H1 (cell line): Measurements from ENCODE around the gene MMGT1. TPM values are rescaled to one million over a fixed set of nuclear protein-coding genes. Genes with fewer than 3 reads are reported as not detected.

Source experiments
- POU5F1 ChIP-seq: IDR thresholded peaks from 2 replicates; pipeline ENCODE4 v1.6.1; 2011; ENCODE audit warnings: low read depth, mild to moderate bottlenecking, low read length, moderate library complexity
- SIRT6 ChIP-seq: IDR thresholded peaks from one replicate; pipeline ENCODE4 v1.7.1; 2012; ENCODE audit warnings: low read length, inconsistent platforms
- polyA plus RNA-seq, 7 experiments: library from polyadenylated mRNA; depleted of rRNA in 3 of 7; stranded (reverse) in 5 of 7; unstranded in 2 of 7; fragments of >200 nt in 5 of 7; fragments of 200-250 nt in 2 of 7; gene quantifications; 1 replicate in 5 of 7; 2 replicates in 1 of 7; 4 replicates in 1 of 7; pipeline versions ENCODE4 v1.2.1 to v1.2.3, GENCODE V29; 2011 to 2013; ENCODE audit warnings: missing spikeins in 2 of 7, mixed read lengths in 2 of 7
- total RNA-seq: library from RNA; stranded (reverse); fragmentation: NEBNext Ultra II Directional; extraction: Animal tissue kit (Norgen Biotek cat#: 25700); gene quantifications from 2 replicates; pipeline ENCODE4 v1.2.1, GENCODE V29; 2021

The MMGT1 gene
- total and polyA plus RNA-seq, 2 of the 8 experiments (the other 6 are each of a cell fraction or from before 2014, with no cell fraction given) = 10.0 to 20.5 TPM

DNA sequence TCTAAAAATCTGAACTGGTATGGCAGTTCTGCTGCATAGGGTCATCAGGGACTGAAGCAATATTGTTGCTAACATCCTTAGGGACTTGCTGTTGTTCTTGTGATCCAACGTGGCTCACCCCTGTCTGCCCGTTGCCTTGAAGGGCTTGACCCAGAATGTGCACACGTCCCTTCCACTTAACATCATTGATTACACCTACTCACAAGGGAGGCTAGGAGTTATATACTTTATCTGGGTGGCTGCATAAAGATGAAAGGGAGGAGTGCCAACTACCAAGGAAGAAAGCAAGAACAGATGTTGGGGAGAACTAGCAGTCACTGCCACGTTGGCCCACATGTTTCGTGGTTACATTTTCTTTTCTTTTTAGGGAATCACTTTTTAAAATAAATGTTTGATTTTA is 45.4 kb upstream of the MMGT1 start (continued):
- TF ChIP-seq POU5F1 (no peak), SIRT6 (no peak)
- TF ChIP-seq, all 59 proteins: peak for 0
